Fibroblast of lung (primary cell): ENCODE data around the gene MMP25. TPM values are rescaled to one million over a fixed set of nuclear protein-coding genes. Genes with fewer than 3 reads are reported as not detected.

Experiments
- DNase-seq, 2 donors: peaks; one replicate each; pipeline versions ENCODE4 v3.0.0 to v3.0.0-alpha.2; 2010; ENCODE audit warnings: low read depth in 2 of 2
- H2AFZ ChIP-seq: 2 replicates; pipeline ENCODE4 v1.5.1; 2012; ENCODE audit warnings: low read length, control low read depth, inconsistent platforms
- H3K27ac ChIP-seq: 2 replicates; pipeline ENCODE4 v1.5.1; 2011; ENCODE audit warnings: low read length, control low read depth; ENCODE audit not compliant: insufficient read depth
- H3K27me3 ChIP-seq: 2 replicates; pipeline ENCODE4 v1.5.1; 2011; ENCODE audit warnings: mild to moderate bottlenecking, low read length; ENCODE audit not compliant: control insufficient read depth, insufficient read depth
- H3K36me3 ChIP-seq: 2 replicates; pipeline ENCODE4 v1.5.1; 2011; ENCODE audit warnings: low read length; ENCODE audit not compliant: control insufficient read depth, insufficient read depth
- H3K4me1 ChIP-seq: 2 replicates; pipeline ENCODE4 v1.5.1; 2011; ENCODE audit warnings: low read length; ENCODE audit not compliant: control insufficient read depth, insufficient read depth; ENCODE audit errors: extremely low read depth
- H3K4me2 ChIP-seq: 2 replicates; pipeline ENCODE4 v1.5.1; 2011; ENCODE audit warnings: low read length, control low read depth; ENCODE audit not compliant: insufficient read depth; ENCODE audit errors: extremely low read depth
- H3K4me3 ChIP-seq, 4 experiments: fragments of 200-600 bp in 1 of 4; sonication (generic) in 1 of 4; replicated peaks in 1 of 4; 2 replicates each; pipeline ENCODE4 v1.5.1; 2011 to 2016; ENCODE audit warnings: low read length in 4 of 4, low read depth in 3 of 4, mild to moderate bottlenecking in 3 of 4, control low read depth in 2 of 4, inconsistent platforms in 1 of 4, mixed read lengths in 1 of 4; ENCODE audit not compliant: insufficient read depth in 1 of 4; ENCODE audit errors: control extremely low read depth in 1 of 4
- H3K79me2 ChIP-seq: 2 replicates; pipeline ENCODE4 v1.5.1; 2012; ENCODE audit warnings: mild to moderate bottlenecking, low read length, inconsistent platforms; ENCODE audit not compliant: control insufficient read depth, insufficient read depth
- H3K9ac ChIP-seq: 2 replicates; pipeline ENCODE4 v1.5.1; 2011; ENCODE audit warnings: mild to moderate bottlenecking, low read length, control low read depth; ENCODE audit not compliant: insufficient read depth
- H3K9me3 ChIP-seq: 2 replicates; pipeline ENCODE4 v1.5.1; 2012; ENCODE audit warnings: low read depth, low read length; ENCODE audit not compliant: control insufficient read depth, insufficient read depth
- H4K20me1 ChIP-seq: 2 replicates; pipeline ENCODE4 v1.5.1; 2011; ENCODE audit warnings: low read length; ENCODE audit not compliant: control insufficient read depth, insufficient read depth; ENCODE audit errors: extremely low read depth
- CTCF ChIP-seq, 2 donors: IDR thresholded peaks in 1 of 2; conservative IDR thresholded peaks in 1 of 2; 1 replicate in 1 of 2; 2 replicates in 1 of 2; pipeline ENCODE4 v1.5.1; 2011 to 2012; ENCODE audit warnings: low read length in 2 of 2, control low read depth in 1 of 2, inconsistent platforms in 1 of 2, low read depth in 1 of 2, mild to moderate bottlenecking in 1 of 2
- EZH2 ChIP-seq: IDR thresholded peaks from 2 replicates; pipeline ENCODE4 v1.5.1; 2012; ENCODE audit warnings: low read length, control low read depth, mild to moderate bottlenecking; ENCODE audit errors: missing control alignments
- polyA plus RNA-seq, 2 donors: library from polyadenylated mRNA; depleted of rRNA in 1 of 2; stranded (reverse) in 1 of 2; unstranded in 1 of 2; fragments of >200 nt; gene quantifications; 2 replicates each; pipeline ENCODE4 v1.2.1, GENCODE V29; 2011 to 2012; ENCODE audit warnings: missing spikeins in 1 of 2
- total RNA-seq: library from RNA; depleted of rRNA; stranded (reverse); fragments of >200 nt; gene quantifications from 2 replicates; pipeline ENCODE4 v1.2.1, GENCODE V29; 2014

The MMP25 gene
- total and polyA plus RNA-seq, 2 donors (not counting 1 experiment from before 2014, with no cell fraction given): 0.03 TPM; not detected in 1

- Histone ChIP-seq H3K9ac (peak overlapping the region; percentile 78), H3K27me3 (no peaks in the 10 kb centered on the region), H3K4me3 (peak overlapping the region; percentile 51 to 100 (median 82)), H3K27ac (peak overlapping the region; percentile 99), H2AFZ (no peak overlapping the region), H3K36me3 (peaks cover 27% of the 10 kb centered on the region), H3K9me3 (no peaks in the 10 kb centered on the region), H3K4me1 (peaks cover 7% of the 10 kb centered on the region), H3K79me2 (peaks cover 2% of the 10 kb centered on the region), H4K20me1 (no peaks in the 10 kb centered on the region), H3K4me2 (peak overlapping the region; percentile 99)
- peak in 1 of 2 donors; percentile 56 for DNase-seq
- no peak for TF ChIP-seq EZH2
- no peak for TF ChIP-seq CTCF (conservative IDR thresholded peaks at IDR 0.05 in 1 of 2, IDR thresholded peaks at IDR 0.05 in 1 of 2; ENCODE audit: low read depth in 1 of 2, low read length in 2 of 2)
Measured at GRCh38 chr16:3023415-3023668, 23.0 kb upstream of the MMP25 start.

- H4K20me1 ChIP-seq: no peaks in the 10 kb centered on the region
- peaks cover 27% of the 10 kb centered on the region for H3K36me3 ChIP-seq
- no peak within 1 kb of the TSS for H2AFZ ChIP-seq
- H3K79me2 ChIP-seq: peaks cover 2% of the 10 kb centered on the region
- TF ChIP-seq CTCF (conservative IDR thresholded peaks at IDR 0.05 in 1 of 2, IDR thresholded peaks at IDR 0.05 in 1 of 2; ENCODE audit: low read depth in 1 of 2, low read length in 2 of 2): no peak
- no peak for TF ChIP-seq EZH2
- no peaks in the 10 kb centered on the region for H3K9me3 ChIP-seq
- peaks cover 7% of the 10 kb centered on the region for H3K4me1 ChIP-seq
- H3K4me3 ChIP-seq: peak within 1 kb of the TSS; percentile 51 to 100 (median 82)
- H3K4me2 ChIP-seq: peak within 1 kb of the TSS; percentile 99
- H3K27ac ChIP-seq: peak within 1 kb of the TSS; percentile 99
- no peaks in the 10 kb centered on the region for H3K27me3 ChIP-seq
- DNase-seq: peak; percentile 97 to 98
- peak within 1 kb of the TSS; percentile 78 for H3K9ac ChIP-seq
Measured at GRCh38 chr16:3023669-3024478, 22.5 kb upstream of the MMP25 start, which contains the start of the genes HCFC1R1 and THOC6. Gene HCFC1R1 (minus strand): TSS chr16:3023942. CDS start chr16:3023941, 1 bp downstream. Gene THOC6 (plus strand): TSS chr16:3024035. CDS start chr16:3024327, 292 bp downstream.

- Histone ChIP-seq H4K20me1 (no peaks in the 10 kb centered on the region), H3K27ac (no peak overlapping the region), H3K36me3 (peaks cover 27% of the 10 kb centered on the region), H3K9me3 (no peaks in the 10 kb centered on the region), H3K4me1 (peaks cover 7% of the 10 kb centered on the region), H3K9ac (no peak overlapping the region), H3K27me3 (peaks cover 5% of the 10 kb centered on the region), H2AFZ (no peak overlapping the region), H3K79me2 (peaks cover 2% of the 10 kb centered on the region), H3K4me3 (no peak overlapping the region), H3K4me2 (no peak overlapping the region)
- DNase-seq: no peak
- TF ChIP-seq EZH2: no peak
Measured at GRCh38 chr16:3025032-3026002, 21.0 kb upstream of the MMP25 start.
